Loucy (cell line): ENCODE data around the gene C9orf57.
"Not testable (repeated sequence)": the region's sequence is repeated elsewhere in the genome, so short reads cannot be mapped to it uniquely, and the experiment has no call there.

ENCODE experiments used
- H2AFZ ChIP-seq: fragments of 200-600 bp; sonication (generic); 2 replicates; pipeline ENCODE4 v1.6.0; 2016; ENCODE audit warnings: antibody characterized with exemption, mild to moderate bottlenecking, low read length, moderate library complexity
- H3F3A ChIP-seq: fragments of 200-600 bp; 2 replicates; pipeline ENCODE4 v1.6.0; 2016; ENCODE audit warnings: antibody characterized with exemption, low read depth, mild to moderate bottlenecking
- H3K27me3 ChIP-seq: fragments of 200-600 bp; sonication (generic); 2 replicates; pipeline ENCODE4 v1.6.1; 2014; ENCODE audit warnings: low read length, mild to moderate bottlenecking; ENCODE audit not compliant: insufficient read depth, poor library complexity, severe bottlenecking
- H3K36me3 ChIP-seq: fragments of 200-600 bp; sonication (generic); 2 replicates; pipeline ENCODE4 v1.6.1; 2016; ENCODE audit warnings: low read length; ENCODE audit not compliant: insufficient read depth
- H3K4me1 ChIP-seq: fragments of 200-600 bp; sonication (generic); 2 replicates; pipeline ENCODE4 v1.5.1; 2014; ENCODE audit warnings: low read length, mild to moderate bottlenecking; ENCODE audit not compliant: insufficient read depth, poor library complexity, severe bottlenecking
- H3K4me2 ChIP-seq: fragments of 200-600 bp; sonication (generic); 2 replicates; pipeline ENCODE4 v1.6.0; 2014; ENCODE audit warnings: antibody characterized with exemption, low read length, low read depth, mild to moderate bottlenecking; ENCODE audit not compliant: poor library complexity, severe bottlenecking
- H3K4me3 ChIP-seq: fragments of 200-600 bp; sonication (generic); 2 replicates; pipeline ENCODE4 v1.5.1; 2014; ENCODE audit warnings: low read length, mild to moderate bottlenecking, mixed read lengths; ENCODE audit not compliant: poor library complexity, severe bottlenecking
- H3K79me2 ChIP-seq: fragments of 200-600 bp; sonication (generic); 2 replicates; pipeline ENCODE4 v1.6.1; 2014; ENCODE audit warnings: low read length; ENCODE audit not compliant: insufficient read depth
- H3K9ac ChIP-seq: fragments of 200-600 bp; sonication (generic); 2 replicates; pipeline ENCODE4 v1.6.0; 2014; ENCODE audit warnings: mild to moderate bottlenecking, low read depth, low read length, moderate library complexity; ENCODE audit not compliant: poor library complexity, severe bottlenecking
- H3K9me2 ChIP-seq: fragments of 200-600 bp; sonication (generic); replicated peaks from 2 replicates; pipeline ENCODE4 v1.6.1; 2016; ENCODE audit warnings: low read depth, low read length, mixed read lengths
- H3K9me3 ChIP-seq: fragments of 200-600 bp; sonication (generic); 2 replicates; pipeline ENCODE4 v1.6.1; 2014; ENCODE audit warnings: mild to moderate bottlenecking, antibody characterized with exemption, low read length, low read depth; ENCODE audit not compliant: insufficient read depth
- H4K20me1 ChIP-seq: fragments of 200-600 bp; sonication (generic); 2 replicates; pipeline ENCODE4 v1.6.0; 2014; ENCODE audit warnings: antibody characterized with exemption, low read length, mild to moderate bottlenecking; ENCODE audit not compliant: insufficient read depth, poor library complexity, severe bottlenecking
- CTCF ChIP-seq: fragments of 200-600 bp; sonication (generic); conservative IDR thresholded peaks from 2 replicates; pipeline ENCODE4 v1.5.1; 2014; ENCODE audit warnings: mild to moderate bottlenecking, antibody characterized with exemption, low read length
- EZH2phosphoT487 ChIP-seq: fragments of 200-600 bp; IDR thresholded peaks from 2 replicates; pipeline ENCODE4 v1.6.1; 2018; ENCODE audit warnings: antibody characterized with exemption, mild to moderate bottlenecking, moderate library complexity, borderline replicate concordance

Gene C9orf57

GRCh38 chr9:72060513-72060912 is at the start of gene C9orf57:
C9orf57 (minus strand) TSS chr9:72060613; CDS start chr9:72059331, 1,282 bp downstream.
- H3K4me2 ChIP-seq: no peak within 1 kb of the TSS
- H3K27me3 ChIP-seq: no peaks in the 10 kb centered on the region
- no peak within 1 kb of the TSS for H3K4me3 ChIP-seq

GRCh38 chr9:72102520-72102919 is 42.1 kb upstream of the C9orf57 start:
- no peak overlapping the region for H3K9ac ChIP-seq
- no peak overlapping the region for H2AFZ ChIP-seq
- TF ChIP-seq EZH2phosphoT487 (no peak), CTCF (no peak)
- no peak overlapping the region for H3K4me2 ChIP-seq
- no peaks in the 10 kb centered on the region for H4K20me1 ChIP-seq
- no peaks in the 10 kb centered on the region for H3K4me1 ChIP-seq
- H3K4me3 ChIP-seq: no peak overlapping the region
- H3K9me3 ChIP-seq: no peaks in the 10 kb centered on the region
- H3K27me3 ChIP-seq: no peaks in the 10 kb centered on the region
- H3K79me2 ChIP-seq: no peaks in the 10 kb centered on the region
- H3K36me3 ChIP-seq: no peaks in the 10 kb centered on the region
- no peaks in the 10 kb centered on the region for H3K9me2 ChIP-seq
- H3F3A ChIP-seq: no peaks in the 10 kb centered on the region

More at GRCh38 chr9:72060513-72060912, at the start of gene C9orf57:
- Histone ChIP-seq H3K36me3 (no peaks in the 10 kb centered on the region), H3K9me3 (no peaks in the 10 kb centered on the region), H3K9me2 (no peaks in the 10 kb centered on the region), H4K20me1 (no peaks in the 10 kb centered on the region), H2AFZ (no peak within 1 kb of the TSS), H3F3A (no peaks in the 10 kb centered on the region), H3K4me1 (no peaks in the 10 kb centered on the region), H3K9ac (no peak within 1 kb of the TSS), H3K79me2 (no peaks in the 10 kb centered on the region)
- TF ChIP-seq CTCF: no peak

- not testable (repeated sequence) for H3K36me3 ChIP-seq, H3K4me1 ChIP-seq
Observed at GRCh38 chr9:72095520-72095919, 35.1 kb upstream of the C9orf57 start.

GRCh38 chr9:72092820-72093219 is 32.4 kb upstream of the C9orf57 start:
- H3K4me1 ChIP-seq: no peaks in the 10 kb centered on the region
- H3K4me2 ChIP-seq: no peak overlapping the region
- no peaks in the 10 kb centered on the region for H3K36me3 ChIP-seq
- no peak overlapping the region for H2AFZ ChIP-seq
- H3K9me2 ChIP-seq: no peaks in the 10 kb centered on the region
- TF ChIP-seq CTCF (no peak), EZH2phosphoT487 (no peak)
- H3F3A ChIP-seq: no peaks in the 10 kb centered on the region
- H3K79me2 ChIP-seq: no peaks in the 10 kb centered on the region
- no peaks in the 10 kb centered on the region for H4K20me1 ChIP-seq
- no peaks in the 10 kb centered on the region for H3K9me3 ChIP-seq
- H3K4me3 ChIP-seq: no peak overlapping the region
- no peak overlapping the region for H3K9ac ChIP-seq
- H3K27me3 ChIP-seq: no peaks in the 10 kb centered on the region

More at GRCh38 chr9:72095520-72095919, 35.1 kb upstream of the C9orf57 start:
- H2AFZ ChIP-seq, H3K9me2 ChIP-seq, H3K4me3 ChIP-seq, H3K27me3 ChIP-seq, H4K20me1 ChIP-seq, H3F3A ChIP-seq, H3K9ac ChIP-seq, H3K79me2 ChIP-seq, H3K4me2 ChIP-seq, H3K9me3 ChIP-seq: not testable (repeated sequence)
